Stimulated activated naive CD4-positive, alpha-beta T cell treated with Interleukin-2 at 50 U/mL for 16 hours (primary cell): ENCODE data around the gene IL25.
"Not testable (repeated sequence)": the region's sequence is repeated elsewhere in the genome, so short reads cannot be mapped to it uniquely, and the experiment has no call there.

Experiments used
- DNase-seq: peaks from one replicate; lab custom pipeline; 2025; lab: John Stamatoyannopoulos, UW

The IL25 gene

GRCh38 chr14:23409966-23410635 lies 37.5 kb downstream of the IL25 start:
- DNase-seq, result no peak

- no peak for DNase-seq
Measured at GRCh38 chr14:23411563-23412525, 39.2 kb downstream of the IL25 start.

GRCh38 chr14:23413681-23414080 lies 41.1 kb downstream of the IL25 start:
- DNase-seq, result no peak

- DNase-seq, result no peak
Measured at GRCh38 chr14:23414254-23414653, 41.6 kb downstream of the IL25 start.

- DNase-seq, result no peak
Measured at GRCh38 chr14:23414906-23415820, 42.6 kb downstream of the IL25 start.

GRCh38 chr14:23415821-23416778 lies 43.5 kb downstream of the IL25 start:
- no peak for DNase-seq

- DNase-seq, result no peak
Measured at GRCh38 chr14:23416801-23417200, 44.2 kb downstream of the IL25 start.

GRCh38 chr14:23417269-23417668 lies 44.7 kb downstream of the IL25 start:
- not testable (repeated sequence) for DNase-seq

GRCh38 chr14:23418021-23418420 lies 45.4 kb downstream of the IL25 start:
- DNase-seq, result no peak

GRCh38 chr14:23419646-23420045 lies 47.0 kb downstream of the IL25 start:
- DNase-seq, result not testable (repeated sequence)

- no peak for DNase-seq
Measured at GRCh38 chr14:23421594-23421993, 49.0 kb downstream of the IL25 start.

- DNase-seq, result no peak
Measured at GRCh38 chr14:23423657-23424056, 51.0 kb downstream of the IL25 start.

GRCh38 chr14:23425169-23425568 lies 52.6 kb downstream of the IL25 start:
- DNase-seq, result no peak

GRCh38 chr14:23425798-23426197 lies 53.2 kb downstream of the IL25 start:
- DNase-seq, result not testable (repeated sequence)
